Neural progenitor cell (in vitro differentiated cells): ENCODE data around the gene LIPG. TPM values are rescaled to one million over a fixed set of nuclear protein-coding genes. Genes with fewer than 3 reads are reported as not detected.

Experiments used
- DNase-seq: peaks from one replicate; pipeline ENCODE4 v3.0.0-alpha.2; 2016; ENCODE audit warnings: low spot score
- H2AFZ ChIP-seq: fragments of 200-600 bp; sonication (generic); replicated peaks from 2 replicates; pipeline ENCODE4 v1.6.1; 2016; ENCODE audit warnings: antibody characterized with exemption
- H3F3A ChIP-seq: fragments of 200-600 bp; sonication (generic); 2 replicates; pipeline ENCODE4 v1.6.1; 2016; ENCODE audit warnings: antibody characterized with exemption, low read depth
- H3K27ac ChIP-seq: fragments of 200-600 bp; sonication (generic); 2 replicates; pipeline ENCODE4 v1.5.1; 2016; ENCODE audit warnings: mild to moderate bottlenecking
- H3K27me3 ChIP-seq: fragments of 200-600 bp; sonication (generic); 2 replicates; pipeline ENCODE4 v1.6.1; 2016; ENCODE audit warnings: mild to moderate bottlenecking, moderate library complexity
- H3K36me3 ChIP-seq: fragments of 200-600 bp; sonication (generic); 2 replicates; pipeline ENCODE4 v1.5.1; 2016
- H3K4me1 ChIP-seq: fragments of 200-600 bp; sonication (generic); 2 replicates; pipeline ENCODE4 v1.6.1; 2016; ENCODE audit warnings: mixed run types
- H3K4me2 ChIP-seq: fragments of 200-600 bp; sonication (generic); 2 replicates; pipeline ENCODE4 v1.6.1; 2016
- H3K4me3 ChIP-seq: fragments of 200-600 bp; sonication (generic); 2 replicates; pipeline ENCODE4 v1.5.1; 2016
- H3K79me2 ChIP-seq: fragments of 200-600 bp; sonication (generic); 2 replicates; pipeline ENCODE4 v1.6.1; 2016; ENCODE audit warnings: low read depth
- H3K9ac ChIP-seq: fragments of 200-600 bp; sonication (generic); 2 replicates; pipeline ENCODE4 v1.6.1; 2016
- H3K9me3 ChIP-seq: fragments of 200-600 bp; sonication (generic); 2 replicates; pipeline ENCODE4 v1.5.1; 2016; ENCODE audit warnings: low read depth
- H4K20me1 ChIP-seq: fragments of 200-600 bp; sonication (generic); 2 replicates; pipeline ENCODE4 v1.6.1; 2016; ENCODE audit warnings: low read depth
- H3K27ac Mint-ChIP-seq: 3 replicates; pipeline ENCODE4 v1.8.0; 2021; ENCODE audit warnings: mixed read lengths
- H3K27me3 Mint-ChIP-seq: 2 replicates; pipeline ENCODE4 v1.8.0; 2022; ENCODE audit warnings: low read depth, mild to moderate bottlenecking, inconsistent platforms, moderate library complexity, mixed read lengths; ENCODE audit not compliant: insufficient read depth
- H3K36me3 Mint-ChIP-seq: 3 replicates; pipeline ENCODE4 v1.8.0; 2021; ENCODE audit warnings: mixed read lengths
- H3K4me1 Mint-ChIP-seq: 3 replicates; pipeline ENCODE4 v1.8.0; 2021; ENCODE audit warnings: mixed read lengths
- H3K4me3 Mint-ChIP-seq: 3 replicates; pipeline ENCODE4 v1.8.0; 2021; ENCODE audit warnings: mild to moderate bottlenecking, moderate library complexity, mixed read lengths
- H3K9me3 Mint-ChIP-seq: 3 replicates; pipeline ENCODE4 v1.8.0; 2020; ENCODE audit warnings: mixed read lengths
- EZH2 ChIP-seq: fragments of 200-600 bp; sonication (generic); IDR thresholded peaks from 2 replicates; pipeline ENCODE4 v1.6.1; 2017; ENCODE audit warnings: antibody characterized with exemption, mild to moderate bottlenecking, moderate library complexity
- EZH2phosphoT487 ChIP-seq: fragments of 200-600 bp; sonication (generic); IDR thresholded peaks from 2 replicates; pipeline ENCODE4 v1.6.1; 2017; ENCODE audit warnings: antibody characterized with exemption
- total RNA-seq: library from RNA; depleted of rRNA; stranded (reverse); fragments of >200 nt; gene quantifications from 2 replicates; pipeline ENCODE4 v1.2.3, GENCODE V29; 2015; ENCODE audit warnings: low replicate concordance
- TF ChIP-seq, protein P1 (sequence below): fragments of 200-600 bp; sonication (generic); IDR thresholded peaks from 2 replicates; pipeline ENCODE4 v1.5.1; 2017; ENCODE audit warnings: antibody characterized with exemption, mild to moderate bottlenecking

Gene LIPG
- total RNA-seq, 1 donor from 2014 or later, result 3.7 TPM

GRCh38 chr18:49525981-49526380 lies 35.9 kb upstream of the LIPG start:
- Mint-ChIP-seq H3K27ac (no peak overlapping the region), H3K4me3 (no peak overlapping the region), H3K9me3 (peaks cover 11% of the 10 kb centered on the region), H3K4me1 (peaks cover 31% of the 10 kb centered on the region), H3K27me3 (no peaks in the 10 kb centered on the region), H3K36me3 (peaks cover 1% of the 10 kb centered on the region)
- H3K4me1 ChIP-seq, result peaks cover 14% of the 10 kb centered on the region
- no peak overlapping the region for H3K4me3 ChIP-seq
- DNase-seq, result no peak
- H4K20me1 ChIP-seq, result peaks cover 1% of the 10 kb centered on the region
- H3K9ac ChIP-seq, result no peak overlapping the region
- no peak overlapping the region for H2AFZ ChIP-seq
- peaks cover 11% of the 10 kb centered on the region for H3F3A ChIP-seq
- TF ChIP-seq EZH2phosphoT487 (no peak), EZH2 (no peak)
- TF ChIP-seq, protein P1, sequence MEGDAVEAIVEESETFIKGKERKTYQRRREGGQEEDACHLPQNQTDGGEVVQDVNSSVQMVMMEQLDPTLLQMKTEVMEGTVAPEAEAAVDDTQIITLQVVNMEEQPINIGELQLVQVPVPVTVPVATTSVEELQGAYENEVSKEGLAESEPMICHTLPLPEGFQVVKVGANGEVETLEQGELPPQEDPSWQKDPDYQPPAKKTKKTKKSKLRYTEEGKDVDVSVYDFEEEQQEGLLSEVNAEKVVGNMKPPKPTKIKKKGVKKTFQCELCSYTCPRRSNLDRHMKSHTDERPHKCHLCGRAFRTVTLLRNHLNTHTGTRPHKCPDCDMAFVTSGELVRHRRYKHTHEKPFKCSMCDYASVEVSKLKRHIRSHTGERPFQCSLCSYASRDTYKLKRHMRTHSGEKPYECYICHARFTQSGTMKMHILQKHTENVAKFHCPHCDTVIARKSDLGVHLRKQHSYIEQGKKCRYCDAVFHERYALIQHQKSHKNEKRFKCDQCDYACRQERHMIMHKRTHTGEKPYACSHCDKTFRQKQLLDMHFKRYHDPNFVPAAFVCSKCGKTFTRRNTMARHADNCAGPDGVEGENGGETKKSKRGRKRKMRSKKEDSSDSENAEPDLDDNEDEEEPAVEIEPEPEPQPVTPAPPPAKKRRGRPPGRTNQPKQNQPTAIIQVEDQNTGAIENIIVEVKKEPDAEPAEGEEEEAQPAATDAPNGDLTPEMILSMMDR, result no peak
- no peaks in the 10 kb centered on the region for H3K9me3 ChIP-seq
- H3K27ac ChIP-seq, result no peak overlapping the region
- no peaks in the 10 kb centered on the region for H3K27me3 ChIP-seq
- no peak overlapping the region for H3K4me2 ChIP-seq
- H3K36me3 ChIP-seq, result no peaks in the 10 kb centered on the region
- H3K79me2 ChIP-seq, result no peaks in the 10 kb centered on the region

DNA sequence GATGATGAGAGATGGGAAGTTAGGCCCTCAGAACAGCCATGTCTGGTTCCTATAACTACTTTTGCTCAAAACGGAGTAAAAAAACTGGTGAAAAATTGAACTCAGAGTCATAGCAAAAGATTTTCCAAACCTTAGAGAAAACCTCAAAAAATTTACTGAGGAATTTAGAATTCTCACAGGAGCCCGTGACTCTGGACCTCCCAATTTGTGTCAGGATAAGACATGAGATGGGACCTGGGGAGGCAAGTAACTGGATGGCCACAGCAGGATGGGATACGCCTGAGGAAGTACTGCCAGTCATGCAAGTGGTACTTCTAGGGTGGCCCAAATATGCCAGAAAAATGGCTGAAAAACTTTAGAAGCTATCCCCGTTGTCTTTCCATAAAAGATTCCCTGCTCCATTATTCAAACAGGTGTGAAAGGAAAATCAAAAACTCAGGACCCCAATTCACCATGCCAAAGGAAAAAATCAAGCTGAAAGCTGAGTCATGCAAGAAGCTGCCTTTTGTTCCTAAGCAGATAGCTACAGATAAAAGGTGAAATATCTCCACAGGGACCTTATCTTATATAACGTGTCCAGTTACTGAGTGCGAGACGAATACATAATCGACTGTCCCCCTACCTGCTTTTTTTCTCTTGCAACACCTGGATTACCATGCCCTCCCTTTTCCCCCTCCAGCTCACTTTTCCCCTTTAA lies 34.1 kb upstream of the LIPG start:
- Histone ChIP-seq H3K79me2 (no peaks in the 10 kb centered on the region), H3K4me1 (peaks cover 4% of the 10 kb centered on the region), H3F3A (no peaks in the 10 kb centered on the region), H2AFZ (no peak overlapping the region), H3K4me2 (no peak overlapping the region), H4K20me1 (no peaks in the 10 kb centered on the region), H3K9ac (no peak overlapping the region), H3K36me3 (no peaks in the 10 kb centered on the region), H3K27ac (no peak overlapping the region), H3K27me3 (no peaks in the 10 kb centered on the region), H3K4me3 (no peak overlapping the region), H3K9me3 (no peaks in the 10 kb centered on the region)
- H3K27ac Mint-ChIP-seq, result no peak overlapping the region
- no peak overlapping the region for H3K4me3 Mint-ChIP-seq
- peaks cover 23% of the 10 kb centered on the region for H3K4me1 Mint-ChIP-seq
- DNase-seq, result no peak
- peaks cover 19% of the 10 kb centered on the region for H3K9me3 Mint-ChIP-seq
- TF ChIP-seq EZH2 (no peak), EZH2phosphoT487 (no peak)
- TF ChIP-seq, protein P1, result no peak
- H3K36me3 Mint-ChIP-seq, result peaks cover 1% of the 10 kb centered on the region
- H3K27me3 Mint-ChIP-seq, result peaks cover 4% of the 10 kb centered on the region

DNA sequence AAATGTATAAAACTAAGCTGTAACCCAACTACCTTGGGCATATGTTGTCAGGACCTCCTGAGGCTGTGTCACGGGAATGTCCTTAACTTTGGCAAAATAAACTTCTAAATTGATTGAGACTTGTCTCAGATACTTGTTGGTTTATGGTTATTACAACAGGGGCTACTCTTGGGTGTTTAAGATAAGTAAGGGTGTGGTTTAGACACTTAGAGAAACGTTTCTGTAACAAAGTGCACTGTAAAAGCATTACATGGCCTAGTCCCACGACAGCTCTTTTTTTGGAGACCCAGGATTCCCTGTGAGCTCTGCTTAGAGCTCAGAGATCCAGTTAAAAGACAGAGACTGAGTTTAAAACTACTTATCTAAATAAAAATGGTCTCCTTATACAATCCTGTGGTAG lies 32.3 kb upstream of the LIPG start:
- Mint-ChIP-seq H3K4me3 (no peak overlapping the region), H3K27me3 (peaks cover 4% of the 10 kb centered on the region), H3K4me1 (peaks cover 16% of the 10 kb centered on the region), H3K9me3 (peaks cover 24% of the 10 kb centered on the region), H3K36me3 (peaks cover 3% of the 10 kb centered on the region), H3K27ac (no peak overlapping the region)
- Histone ChIP-seq H3K4me3 (no peak overlapping the region), H3K79me2 (no peaks in the 10 kb centered on the region), H3K4me2 (no peak overlapping the region), H3K27me3 (no peaks in the 10 kb centered on the region), H3K9ac (no peak overlapping the region), H3K9me3 (no peaks in the 10 kb centered on the region), H3F3A (no peaks in the 10 kb centered on the region), H4K20me1 (no peaks in the 10 kb centered on the region), H3K27ac (no peak overlapping the region), H3K4me1 (peaks cover 4% of the 10 kb centered on the region), H3K36me3 (no peaks in the 10 kb centered on the region), H2AFZ (no peak overlapping the region)
- DNase-seq, result no peak
- TF ChIP-seq EZH2 (no peak), EZH2phosphoT487 (no peak)
- TF ChIP-seq, protein P1, result no peak
